ENCODE results near the gene TMEM134.

DNA sequence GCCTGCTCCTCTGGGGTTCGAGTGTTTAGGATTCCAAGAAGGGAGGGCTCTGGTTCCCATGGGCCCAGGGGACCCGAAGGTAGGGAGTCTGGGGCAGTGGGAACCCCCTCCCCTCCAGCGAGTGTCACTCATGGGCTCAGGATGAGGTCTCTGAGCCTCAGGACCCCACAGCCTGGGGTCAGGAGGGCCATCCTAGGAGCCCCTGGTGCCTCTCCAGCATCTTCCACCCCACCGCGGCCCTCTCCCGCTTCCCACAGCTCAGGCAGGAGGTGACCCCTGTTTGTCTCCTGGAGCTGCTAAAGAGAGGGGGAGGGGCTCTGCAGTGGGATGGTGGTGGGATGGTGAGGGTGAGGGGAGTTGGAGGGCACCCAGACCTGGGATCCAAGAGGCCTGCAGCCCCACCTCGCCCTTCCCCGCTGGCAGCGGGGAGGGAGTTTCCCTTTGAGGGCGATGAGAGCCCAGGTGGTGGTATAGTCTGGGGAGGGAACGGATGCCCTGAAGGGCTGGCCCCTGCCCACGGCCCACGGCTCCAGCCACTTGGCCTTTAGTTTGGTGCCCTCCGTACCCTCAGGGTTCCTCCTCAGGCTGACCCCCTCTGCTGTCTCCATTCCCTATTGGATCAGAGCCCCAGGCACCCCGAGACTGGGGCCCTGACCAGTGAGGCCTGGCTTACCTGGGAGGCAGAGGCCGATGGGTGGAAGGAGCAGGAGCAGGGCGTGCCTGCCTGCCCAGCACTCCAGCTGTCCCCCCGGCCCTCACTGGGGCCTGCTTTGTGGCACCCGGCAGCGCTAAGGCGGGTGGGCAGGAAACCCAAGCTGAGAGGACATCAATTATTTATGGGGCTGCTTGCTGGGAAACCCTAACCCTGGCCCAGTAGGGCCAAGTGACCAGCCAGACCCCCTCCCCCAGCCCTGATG, 15.0 kb downstream of the TMEM134 start:
- TF ChIP-seq, protein P1, sequence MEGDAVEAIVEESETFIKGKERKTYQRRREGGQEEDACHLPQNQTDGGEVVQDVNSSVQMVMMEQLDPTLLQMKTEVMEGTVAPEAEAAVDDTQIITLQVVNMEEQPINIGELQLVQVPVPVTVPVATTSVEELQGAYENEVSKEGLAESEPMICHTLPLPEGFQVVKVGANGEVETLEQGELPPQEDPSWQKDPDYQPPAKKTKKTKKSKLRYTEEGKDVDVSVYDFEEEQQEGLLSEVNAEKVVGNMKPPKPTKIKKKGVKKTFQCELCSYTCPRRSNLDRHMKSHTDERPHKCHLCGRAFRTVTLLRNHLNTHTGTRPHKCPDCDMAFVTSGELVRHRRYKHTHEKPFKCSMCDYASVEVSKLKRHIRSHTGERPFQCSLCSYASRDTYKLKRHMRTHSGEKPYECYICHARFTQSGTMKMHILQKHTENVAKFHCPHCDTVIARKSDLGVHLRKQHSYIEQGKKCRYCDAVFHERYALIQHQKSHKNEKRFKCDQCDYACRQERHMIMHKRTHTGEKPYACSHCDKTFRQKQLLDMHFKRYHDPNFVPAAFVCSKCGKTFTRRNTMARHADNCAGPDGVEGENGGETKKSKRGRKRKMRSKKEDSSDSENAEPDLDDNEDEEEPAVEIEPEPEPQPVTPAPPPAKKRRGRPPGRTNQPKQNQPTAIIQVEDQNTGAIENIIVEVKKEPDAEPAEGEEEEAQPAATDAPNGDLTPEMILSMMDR (IDR thresholded peaks at IDR 0.05): no peak
- no peak for TF ChIP-seq POLR2A (IDR thresholded peaks at IDR 0.05)
